GM10248 (cell line): Measurements from ENCODE around the gene RBM19.

ENCODE experiments used
- CTCF ChIA-PET: fragments of 300-600 bp; sonication (Branson Sonifier 250); formaldehyde crosslinking; extraction: SDS; loops from one replicate; lab custom pipeline; 2021; ENCODE audit warnings: antibody characterized with exemption; lab: Yijun Ruan, JAX
- POLR2A ChIA-PET: fragments of 350-650 bp; sonication (Branson Sonifier 250); formaldehyde crosslinking; extraction: SDS; loops from one replicate; lab custom pipeline; 2020; ENCODE audit warnings: antibody characterized with exemption; lab: Yijun Ruan, JAX
- DNase-seq: peaks from one replicate; pipeline ENCODE4 v3.0.0; 2012; ENCODE audit errors: extremely low spot score
- TF ChIP-seq, protein P1 (sequence below): IDR thresholded peaks from 2 replicates; pipeline ENCODE4 v1.5.1; 2012; ENCODE audit warnings: mild to moderate bottlenecking, low read depth; ENCODE audit errors: extremely low read depth, missing control alignments, control extremely low read depth

The RBM19 gene

DNA sequence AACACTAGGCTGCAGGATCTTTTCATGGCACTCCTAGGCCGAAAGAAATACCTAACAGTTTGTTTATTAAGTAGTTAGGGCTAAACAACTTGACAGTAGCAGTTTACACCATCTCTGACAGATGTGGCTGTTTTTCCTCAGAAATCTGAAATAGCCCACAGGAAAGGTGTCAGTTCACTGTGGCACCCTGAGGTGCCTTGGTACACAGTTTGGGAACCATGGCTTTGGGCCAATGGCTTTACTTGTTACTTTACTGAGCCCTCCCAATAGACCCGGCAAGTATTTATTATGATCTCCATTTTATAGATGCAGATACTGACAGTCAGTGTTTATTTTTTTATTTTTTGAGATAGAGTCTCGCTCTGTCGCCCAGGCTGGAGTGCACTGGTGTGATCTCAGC lies 69.3 kb downstream of the RBM19 start:
- POLR2A ChIA-PET, result no interaction called here
- no peak for DNase-seq
- TF ChIP-seq, protein P1, sequence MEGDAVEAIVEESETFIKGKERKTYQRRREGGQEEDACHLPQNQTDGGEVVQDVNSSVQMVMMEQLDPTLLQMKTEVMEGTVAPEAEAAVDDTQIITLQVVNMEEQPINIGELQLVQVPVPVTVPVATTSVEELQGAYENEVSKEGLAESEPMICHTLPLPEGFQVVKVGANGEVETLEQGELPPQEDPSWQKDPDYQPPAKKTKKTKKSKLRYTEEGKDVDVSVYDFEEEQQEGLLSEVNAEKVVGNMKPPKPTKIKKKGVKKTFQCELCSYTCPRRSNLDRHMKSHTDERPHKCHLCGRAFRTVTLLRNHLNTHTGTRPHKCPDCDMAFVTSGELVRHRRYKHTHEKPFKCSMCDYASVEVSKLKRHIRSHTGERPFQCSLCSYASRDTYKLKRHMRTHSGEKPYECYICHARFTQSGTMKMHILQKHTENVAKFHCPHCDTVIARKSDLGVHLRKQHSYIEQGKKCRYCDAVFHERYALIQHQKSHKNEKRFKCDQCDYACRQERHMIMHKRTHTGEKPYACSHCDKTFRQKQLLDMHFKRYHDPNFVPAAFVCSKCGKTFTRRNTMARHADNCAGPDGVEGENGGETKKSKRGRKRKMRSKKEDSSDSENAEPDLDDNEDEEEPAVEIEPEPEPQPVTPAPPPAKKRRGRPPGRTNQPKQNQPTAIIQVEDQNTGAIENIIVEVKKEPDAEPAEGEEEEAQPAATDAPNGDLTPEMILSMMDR, result no peak
- CTCF ChIA-PET, result no interaction called here

DNA sequence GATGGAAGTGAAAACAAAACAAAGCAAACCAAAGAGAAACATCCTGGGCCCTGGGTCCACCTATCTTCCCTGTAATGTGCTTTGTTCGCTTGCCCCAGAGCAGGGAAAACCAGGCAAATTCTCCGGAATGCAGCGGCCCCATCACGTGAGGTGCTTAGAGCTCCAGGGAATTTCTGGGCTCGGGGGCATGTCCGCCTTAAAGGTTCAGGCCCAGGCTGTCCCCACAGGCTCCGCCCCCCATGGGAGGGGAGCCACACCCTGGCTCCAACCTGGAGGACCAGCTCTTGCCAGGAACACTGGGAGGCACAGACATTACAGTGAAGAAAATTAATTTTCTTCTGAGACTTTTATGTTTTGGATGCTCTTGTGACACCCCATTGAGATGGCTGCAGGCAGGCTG lies 69.9 kb downstream of the RBM19 start:
- CTCF ChIA-PET, result no interaction called here

DNA sequence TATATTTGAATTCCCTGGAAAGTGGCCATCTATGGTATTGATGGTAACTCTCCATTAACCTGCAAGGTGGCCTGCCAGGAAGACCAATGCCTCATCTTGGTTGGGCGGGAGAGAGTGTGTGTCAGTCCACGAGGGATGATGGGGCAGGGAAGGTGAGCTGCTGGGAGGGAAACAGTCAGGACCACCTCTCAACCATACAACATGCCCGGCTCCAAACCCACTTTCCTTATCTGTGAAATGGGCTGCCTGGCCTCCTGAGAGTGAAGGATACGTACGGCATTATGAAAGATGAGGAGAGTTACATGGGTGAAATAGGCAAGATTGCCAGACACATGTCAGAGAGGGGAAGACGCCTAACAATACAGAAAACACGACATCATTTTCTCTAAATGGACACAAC lies 70.9 kb downstream of the RBM19 start:
- TF ChIP-seq, protein P1, result no peak
- POLR2A ChIA-PET, result no interaction called here
- DNase-seq, result no peak
- CTCF ChIA-PET, result no interaction called here

More for the DNA sequence above, 69.9 kb downstream of the RBM19 start:
- no peak for DNase-seq
- POLR2A ChIA-PET, result no interaction called here
- TF ChIP-seq, protein P1, result no peak

DNA sequence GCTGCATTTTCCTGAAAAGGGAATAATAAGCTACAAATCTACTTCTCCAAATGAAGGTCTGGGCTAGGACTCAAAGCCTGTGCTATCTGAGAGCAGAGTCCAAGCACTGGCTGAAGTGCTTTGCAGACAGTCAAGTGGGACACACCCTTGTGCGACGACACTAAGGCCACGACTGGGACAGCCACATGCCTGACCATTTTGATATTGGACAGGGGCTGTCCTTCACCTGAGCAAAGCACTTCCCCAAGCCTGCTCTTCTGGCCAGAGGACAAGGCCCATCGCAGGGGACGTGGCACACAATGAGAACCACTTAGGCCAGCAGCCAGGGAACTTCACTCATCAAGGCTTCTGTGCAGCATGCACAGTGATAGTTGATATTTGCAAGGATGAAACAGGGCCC lies 71.4 kb downstream of the RBM19 start:
- DNase-seq, result no peak
- ChIA-PET CTCF (interaction anchor here (1.0 kb wide), 1 partner anchor 15 kb away, joined by 3 read pairs; no protein-coding TSS in a partner anchor), POLR2A (no interaction called here)
- TF ChIP-seq, protein P1, result no peak

DNA sequence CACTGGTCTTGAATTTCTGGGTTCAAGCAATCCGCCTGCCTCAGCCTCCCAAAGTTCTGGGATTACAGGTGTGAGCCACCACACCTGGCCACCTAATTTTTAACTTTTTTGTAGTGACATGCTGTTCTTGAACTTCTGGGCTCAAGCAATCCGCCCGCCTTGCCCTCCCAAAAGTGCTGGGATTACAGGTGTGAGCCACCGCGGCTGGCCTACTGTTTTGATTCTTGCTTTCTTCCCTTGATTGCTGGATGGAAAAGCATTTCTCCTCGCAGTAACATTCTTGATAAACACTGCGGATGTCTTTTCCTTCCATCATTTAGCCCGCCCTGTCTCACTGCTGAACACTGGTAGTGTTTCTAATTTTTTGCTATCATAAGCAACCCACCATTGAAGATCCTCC lies 72.9 kb downstream of the RBM19 start:
- ChIA-PET CTCF (no interaction called here), POLR2A (no interaction called here)
- TF ChIP-seq, protein P1, result no peak
- DNase-seq, result no peak

DNA sequence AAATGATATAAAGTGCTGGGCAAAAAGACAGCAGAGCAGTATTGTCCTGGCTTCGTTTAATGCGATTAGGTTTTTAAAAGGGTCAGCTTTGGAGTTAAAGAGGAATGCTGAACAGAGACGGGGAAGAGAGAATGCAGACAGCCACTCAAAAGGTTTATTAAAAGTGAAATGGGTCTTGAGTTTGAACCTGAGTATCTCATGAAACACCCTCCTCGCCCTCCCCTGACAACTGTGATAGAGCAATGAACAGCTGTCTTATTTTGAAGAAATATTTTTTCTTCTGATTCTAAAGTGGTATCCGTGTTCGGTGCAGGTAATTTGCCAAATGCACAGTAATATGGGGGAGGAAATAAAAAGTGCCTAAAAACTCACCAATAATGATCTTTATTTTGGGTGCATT lies 73.6 kb downstream of the RBM19 start:
- ChIA-PET POLR2A (no interaction called here), CTCF (no interaction called here)
- no peak for DNase-seq
- TF ChIP-seq, protein P1, result no peak
